Muscle of back (tissue), 11 donors: ENCODE data around the gene GRID2. TPM values are rescaled to one million over a fixed set of nuclear protein-coding genes. Genes with fewer than 3 reads are reported as not detected.
"Not testable (repeated sequence)": the region's sequence is repeated elsewhere in the genome, so short reads cannot be mapped to it uniquely, and the experiment has no call there.

Experiments
- DNase-seq, 3 donors: peaks; one replicate each; pipeline versions ENCODE4 v3.0.0 to v3.0.0-alpha.2; 2013
- polyA plus RNA-seq, 10 donors: library from polyadenylated mRNA; unstranded; fragments of 120-200 nt; gene quantifications; one replicate each; pipeline ENCODE4 v1.2.1, GENCODE V29; 2013; ENCODE audit not compliant: insufficient read length in 10 of 10

Gene GRID2
- polyA plus RNA-seq, 10 donors = 0.25 to 1.9 (median 0.38) TPM

GRCh38 chr4:92433272-92433758, 129.5 kb downstream of the GRID2 start:
- DNase-seq = no peak

GRCh38 chr4:92438722-92439121, 135.0 kb downstream of the GRID2 start:
- not testable (repeated sequence) for DNase-seq

GRCh38 chr4:92442131-92442530, 138.4 kb downstream of the GRID2 start:
- DNase-seq = not testable (repeated sequence)

GRCh38 chr4:92444143-92444843, 140.5 kb downstream of the GRID2 start:
- not testable (repeated sequence) for DNase-seq

- DNase-seq = no peak
Observed at GRCh38 chr4:92445127-92445526, 141.4 kb downstream of the GRID2 start.

GRCh38 chr4:92447255-92447905, 143.6 kb downstream of the GRID2 start:
- no peak for DNase-seq

GRCh38 chr4:92448176-92448575, 144.4 kb downstream of the GRID2 start:
- not testable (repeated sequence) for DNase-seq

GRCh38 chr4:92450694-92451093, 146.9 kb downstream of the GRID2 start:
- DNase-seq = no peak

- no peak for DNase-seq
Observed at GRCh38 chr4:92451782-92452181, 148.0 kb downstream of the GRID2 start.

GRCh38 chr4:92452383-92452782, 148.6 kb downstream of the GRID2 start:
- not testable (repeated sequence) for DNase-seq

- DNase-seq = no peak
Observed at GRCh38 chr4:92455329-92455839, 151.6 kb downstream of the GRID2 start.

- DNase-seq = peak in 2 of 3 donors; percentile 3 to 26
Observed at GRCh38 chr4:92455951-92456350, 152.2 kb downstream of the GRID2 start.

GRCh38 chr4:92461732-92462131, 158.0 kb downstream of the GRID2 start:
- no peak for DNase-seq

- no peak for DNase-seq
Observed at GRCh38 chr4:92477298-92477697, 173.5 kb downstream of the GRID2 start.

GRCh38 chr4:92483341-92483740, 179.6 kb downstream of the GRID2 start:
- no peak for DNase-seq

GRCh38 chr4:92488496-92488895, 184.7 kb downstream of the GRID2 start:
- DNase-seq = no peak

GRCh38 chr4:92497141-92497540, 193.4 kb downstream of the GRID2 start:
- no peak for DNase-seq

GRCh38 chr4:92501456-92501855, 197.7 kb downstream of the GRID2 start:
- DNase-seq = no peak

- no peak for DNase-seq
Observed at GRCh38 chr4:92506933-92507332, 203.2 kb downstream of the GRID2 start.

GRCh38 chr4:92514627-92515026, 210.9 kb downstream of the GRID2 start:
- DNase-seq = no peak

GRCh38 chr4:92516450-92516849, 212.7 kb downstream of the GRID2 start:
- no peak for DNase-seq

GRCh38 chr4:92519727-92520126, 216.0 kb downstream of the GRID2 start:
- DNase-seq = no peak

- DNase-seq = no peak
Observed at GRCh38 chr4:92520563-92520962, 216.8 kb downstream of the GRID2 start.
